ENCODE data around the gene RHOV.

DNA sequence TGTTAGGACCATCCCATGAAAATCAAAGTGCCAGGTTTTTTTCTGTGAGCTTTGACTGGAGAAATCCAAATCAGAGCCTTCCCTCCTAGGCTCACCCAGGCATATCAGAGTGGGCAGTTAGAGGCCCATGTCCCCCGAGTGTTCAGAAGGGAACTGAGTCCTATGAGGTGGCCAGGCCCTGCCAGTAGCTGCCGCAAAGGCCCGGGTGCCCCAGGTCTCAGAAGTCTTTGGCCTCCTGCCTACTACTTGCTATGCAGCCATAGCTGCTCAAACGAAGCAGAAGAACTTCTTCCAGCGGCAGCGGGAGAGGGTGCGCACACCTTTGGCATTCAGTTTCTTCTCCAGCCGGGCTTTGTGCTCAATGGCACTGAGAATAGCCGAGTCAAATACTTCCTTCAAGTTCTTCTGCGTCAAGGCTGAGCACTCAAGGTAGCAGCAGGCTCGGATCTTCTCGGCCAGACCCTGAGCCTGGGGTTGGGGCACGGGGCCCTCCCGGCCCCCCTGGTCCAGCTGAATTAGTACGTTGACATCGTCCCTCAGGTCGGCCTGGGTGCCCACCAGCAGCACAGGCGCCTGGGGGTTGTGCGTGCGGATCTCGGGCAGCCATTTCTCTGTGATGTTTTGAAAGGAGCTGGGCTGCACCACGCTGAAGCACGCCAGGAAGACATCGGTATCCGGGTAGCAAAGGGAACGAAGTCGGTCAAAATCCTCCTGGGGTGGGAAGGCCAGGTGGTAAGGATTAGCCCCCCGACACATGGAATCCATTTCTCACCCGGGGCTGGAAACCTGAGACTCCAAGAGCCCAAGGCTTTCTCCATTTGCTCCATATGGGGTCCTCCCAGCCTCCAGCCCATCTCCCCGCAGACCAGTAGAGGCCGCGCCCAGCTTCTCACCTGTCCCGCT is 992 bp downstream of the RHOV start:
- TF ChIP-seq POLR2A (IDR thresholded peaks at IDR 0.05; ENCODE audit: borderline replicate concordance, extremely low read depth, insufficient read depth, insufficient read length) (no peak), CTCF (IDR thresholded peaks at IDR 0.05 in 2 of 3, conservative IDR thresholded peaks at IDR 0.05 in 1 of 3; ENCODE audit: borderline replicate concordance in 1 of 3, insufficient read depth in 1 of 3, low read depth in 2 of 3, low read length in 2 of 3) (no peak), CBX3 (IDR thresholded peaks at IDR 0.05; ENCODE audit: low read depth) (no peak), POLR2AphosphoS5 (IDR thresholded peaks at IDR 0.05; ENCODE audit: low read depth, low read length) (no peak; the same call in 1 of the 2 replicates), EZH2 (IDR thresholded peaks at IDR 0.05) (no peak), REST (IDR thresholded peaks at IDR 0.05; ENCODE audit: low read depth) (no peak), TCF7L2 (IDR thresholded peaks at IDR 0.05; ENCODE audit: borderline replicate concordance, extremely low read depth, insufficient read depth, insufficient read length) (no peak), RAD21 (IDR thresholded peaks at IDR 0.05; ENCODE audit: low read depth) (no peak)
- TF ChIP-seq, protein P1, sequence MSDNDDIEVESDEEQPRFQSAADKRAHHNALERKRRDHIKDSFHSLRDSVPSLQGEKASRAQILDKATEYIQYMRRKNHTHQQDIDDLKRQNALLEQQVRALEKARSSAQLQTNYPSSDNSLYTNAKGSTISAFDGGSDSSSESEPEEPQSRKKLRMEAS (IDR thresholded peaks at IDR 0.05) = no peak
